Measurements from ENCODE around the gene AVP. TPM values are rescaled to one million over a fixed set of nuclear protein-coding genes. Genes with fewer than 3 reads are reported as not detected.

AVP gene
- total and polyA plus RNA-seq, 2 of the 13 experiments (the other 11 are each of a cell fraction or from before 2014, with no cell fraction given): 0.12 TPM; not detected in 1

GRCh38 chr20:3102575-3103368, 18.2 kb upstream of the AVP start (continued):
- TF ChIP-seq, protein P1, sequence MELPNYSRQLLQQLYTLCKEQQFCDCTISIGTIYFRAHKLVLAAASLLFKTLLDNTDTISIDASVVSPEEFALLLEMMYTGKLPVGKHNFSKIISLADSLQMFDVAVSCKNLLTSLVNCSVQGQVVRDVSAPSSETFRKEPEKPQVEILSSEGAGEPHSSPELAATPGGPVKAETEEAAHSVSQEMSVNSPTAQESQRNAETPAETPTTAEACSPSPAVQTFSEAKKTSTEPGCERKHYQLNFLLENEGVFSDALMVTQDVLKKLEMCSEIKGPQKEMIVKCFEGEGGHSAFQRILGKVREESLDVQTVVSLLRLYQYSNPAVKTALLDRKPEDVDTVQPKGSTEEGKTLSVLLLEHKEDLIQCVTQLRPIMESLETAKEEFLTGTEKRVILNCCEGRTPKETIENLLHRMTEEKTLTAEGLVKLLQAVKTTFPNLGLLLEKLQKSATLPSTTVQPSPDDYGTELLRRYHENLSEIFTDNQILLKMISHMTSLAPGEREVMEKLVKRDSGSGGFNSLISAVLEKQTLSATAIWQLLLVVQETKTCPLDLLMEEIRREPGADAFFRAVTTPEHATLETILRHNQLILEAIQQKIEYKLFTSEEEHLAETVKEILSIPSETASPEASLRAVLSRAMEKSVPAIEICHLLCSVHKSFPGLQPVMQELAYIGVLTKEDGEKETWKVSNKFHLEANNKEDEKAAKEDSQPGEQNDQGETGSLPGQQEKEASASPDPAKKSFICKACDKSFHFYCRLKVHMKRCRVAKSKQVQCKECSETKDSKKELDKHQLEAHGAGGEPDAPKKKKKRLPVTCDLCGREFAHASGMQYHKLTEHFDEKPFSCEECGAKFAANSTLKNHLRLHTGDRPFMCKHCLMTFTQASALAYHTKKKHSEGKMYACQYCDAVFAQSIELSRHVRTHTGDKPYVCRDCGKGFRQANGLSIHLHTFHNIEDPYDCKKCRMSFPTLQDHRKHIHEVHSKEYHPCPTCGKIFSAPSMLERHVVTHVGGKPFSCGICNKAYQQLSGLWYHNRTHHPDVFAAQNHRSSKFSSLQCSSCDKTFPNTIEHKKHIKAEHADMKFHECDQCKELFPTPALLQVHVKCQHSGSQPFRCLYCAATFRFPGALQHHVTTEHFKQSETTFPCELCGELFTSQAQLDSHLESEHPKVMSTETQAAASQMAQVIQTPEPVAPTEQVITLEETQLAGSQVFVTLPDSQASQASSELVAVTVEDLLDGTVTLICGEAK (IDR thresholded peaks at IDR 0.05): no peak
- TF ChIP-seq, protein P1 (CRISPR knock-in tag; IDR thresholded peaks at IDR 0.05): peak; percentile 52; the same call in 1 of the 2 replicates
- TF ChIP-seq SAP130 (CRISPR knock-in tag; IDR thresholded peaks at IDR 0.05; ENCODE audit: low read depth) (no peak), ZNF256 (CRISPR knock-in tag; conservative IDR thresholded peaks at IDR 0.05) (no peak), MTA3 (CRISPR knock-in tag; IDR thresholded peaks at IDR 0.05) (no peak), ZSCAN30 (CRISPR knock-in tag; IDR thresholded peaks at IDR 0.05) (0 out of 2 replicates have a peak, but pooled peaks have one; percentile 49), MXD4 (CRISPR knock-in tag; IDR thresholded peaks at IDR 0.05) (no peak), ZNF230 (CRISPR knock-in tag; IDR thresholded peaks at IDR 0.05) (0 out of 2 replicates have a peak, but pooled peaks have one; percentile 1), ZNF570 (CRISPR knock-in tag; IDR thresholded peaks at IDR 0.05; ENCODE audit: borderline replicate concordance) (no peak), TFAP4 (IDR thresholded peaks at IDR 0.05; ENCODE audit: borderline replicate concordance, low read depth) (no peak), HNRNPH1 (optimal IDR thresholded peaks at IDR 0.05; ENCODE audit: low read depth, low read length) (no peak), HMGA1 (CRISPR knock-in tag; conservative IDR thresholded peaks at IDR 0.05) (0 out of 2 replicates have a peak, but pooled peaks have one; percentile 50), TBX2 (CRISPR knock-in tag; IDR thresholded peaks at IDR 0.05; ENCODE audit: borderline replicate concordance) (peak; percentile 53; the same call in 1 of the 2 replicates), ZNF616 (CRISPR knock-in tag; IDR thresholded peaks at IDR 0.05; ENCODE audit: low read depth) (0 out of 2 replicates have a peak, but pooled peaks have one; percentile 39), ATF4 (CRISPR knock-in tag; IDR thresholded peaks at IDR 0.05) (peak in 1 of 2 experiments; percentile 10; a peak in 1 of 4 replicates), SALL1 (CRISPR knock-in tag; IDR thresholded peaks at IDR 0.05) (0 out of 2 replicates have a peak, but pooled peaks have one; percentile 25), ZNF160 (CRISPR knock-in tag; IDR thresholded peaks at IDR 0.05) (peak; percentile 50; the same call in 1 of the 2 replicates)

All from HepG2 (cell line).